ENCODE results near the gene DNAH17.

The DNAH17 gene

GRCh38 chr17:78407387-78408000 lies 169.7 kb downstream of the DNAH17 start:
- no peak for DNase-seq
- intact Hi-C loops (cut with DNase I) = no loop called here

- intact Hi-C loops (cut with DNase I) = no loop called here
- DNase-seq = no peak
Observed at GRCh38 chr17:78406920-78407319, 170.3 kb downstream of the DNAH17 start.

- intact Hi-C loops (cut with DNase I) = no loop called here
- DNase-seq = no peak
Observed at GRCh38 chr17:78406396-78406795, 170.8 kb downstream of the DNAH17 start.

GRCh38 chr17:78403822-78404221 lies 173.4 kb downstream of the DNAH17 start:
- intact Hi-C loops (cut with DNase I) = no loop called here

GRCh38 chr17:78401891-78402290 lies 175.3 kb downstream of the DNAH17 start:
- peak in 1 of 10 donors; percentile 29 for DNase-seq

More at GRCh38 chr17:78403822-78404221, 173.4 kb downstream of the DNAH17 start:
- DNase-seq = no peak

GRCh38 chr17:78401246-78401645 lies 175.9 kb downstream of the DNAH17 start:
- intact Hi-C loops (cut with DNase I) = no loop called here
- no peak for DNase-seq

More at GRCh38 chr17:78401891-78402290, 175.3 kb downstream of the DNAH17 start:
- intact Hi-C loops (cut with DNase I) = no loop called here

- intact Hi-C loops (cut with DNase I) = no loop called here
- DNase-seq = peak in 2 of 10 donors; percentile 26 to 66
Observed at GRCh38 chr17:78400581-78401240, 176.5 kb downstream of the DNAH17 start.

- peak in 2 of 10 donors; percentile 8 to 41 for DNase-seq
Observed at GRCh38 chr17:78399693-78400144, 177.5 kb downstream of the DNAH17 start.

GRCh38 chr17:78399028-78399692 lies 178.0 kb downstream of the DNAH17 start:
- intact Hi-C loops (cut with DNase I) = no loop called here
- peak in 2 of 10 donors; percentile 20 to 65 for DNase-seq

More at GRCh38 chr17:78399693-78400144, 177.5 kb downstream of the DNAH17 start:
- intact Hi-C loops (cut with DNase I) = no loop called here

- peak in 1 of 10 donors; percentile 49 for DNase-seq
- intact Hi-C loops (cut with DNase I) = no loop called here
Observed at GRCh38 chr17:78398390-78398789, 178.8 kb downstream of the DNAH17 start.

GRCh38 chr17:78397681-78398101 lies 179.5 kb downstream of the DNAH17 start:
- peak in 1 of 10 donors; percentile 56 for DNase-seq
- intact Hi-C loops (cut with DNase I) = no loop called here

- DNase-seq = peak in 1 of 10 donors; percentile 76
- intact Hi-C loops (cut with DNase I) = no loop called here
Observed at GRCh38 chr17:78396441-78397337, 180.5 kb downstream of the DNAH17 start.

- intact Hi-C loops (cut with DNase I) = no loop called here
- no peak for DNase-seq
Observed at GRCh38 chr17:78395155-78395554, 182.0 kb downstream of the DNAH17 start.

GRCh38 chr17:78394209-78394608 lies 183.0 kb downstream of the DNAH17 start:
- DNase-seq = no peak
- intact Hi-C loops (cut with DNase I) = no loop called here

GRCh38 chr17:78393575-78393974 lies 183.6 kb downstream of the DNAH17 start:
- no peak for DNase-seq

GRCh38 chr17:78392295-78392694 lies 184.9 kb downstream of the DNAH17 start:
- intact Hi-C loops (cut with DNase I) = no loop called here
- no peak for DNase-seq

More at GRCh38 chr17:78393575-78393974, 183.6 kb downstream of the DNAH17 start:
- intact Hi-C loops (cut with DNase I) = no loop called here

GRCh38 chr17:78391843-78392242 lies 185.4 kb downstream of the DNAH17 start:
- intact Hi-C loops (cut with DNase I) = no loop called here
- DNase-seq = no peak

GRCh38 chr17:78391051-78391431 lies 186.2 kb downstream of the DNAH17 start:
- intact Hi-C loops (cut with DNase I) = no loop called here

GRCh38 chr17:78390241-78391050 lies 186.8 kb downstream of the DNAH17 start:
- no peak for DNase-seq
- intact Hi-C loops (cut with DNase I) = no loop called here

More at GRCh38 chr17:78391051-78391431, 186.2 kb downstream of the DNAH17 start:
- DNase-seq = no peak

Data from posterior cingulate gyrus (tissue), 11 donors.